ENCODE measurements around the gene ARHGEF16. TPM values are rescaled to one million over a fixed set of nuclear protein-coding genes. Genes with fewer than 3 reads are reported as not detected.

The ARHGEF16 gene
- total and polyA plus RNA-seq, 2 experiments from 2014 or later = 24.8 to 36.2 TPM

DNA sequence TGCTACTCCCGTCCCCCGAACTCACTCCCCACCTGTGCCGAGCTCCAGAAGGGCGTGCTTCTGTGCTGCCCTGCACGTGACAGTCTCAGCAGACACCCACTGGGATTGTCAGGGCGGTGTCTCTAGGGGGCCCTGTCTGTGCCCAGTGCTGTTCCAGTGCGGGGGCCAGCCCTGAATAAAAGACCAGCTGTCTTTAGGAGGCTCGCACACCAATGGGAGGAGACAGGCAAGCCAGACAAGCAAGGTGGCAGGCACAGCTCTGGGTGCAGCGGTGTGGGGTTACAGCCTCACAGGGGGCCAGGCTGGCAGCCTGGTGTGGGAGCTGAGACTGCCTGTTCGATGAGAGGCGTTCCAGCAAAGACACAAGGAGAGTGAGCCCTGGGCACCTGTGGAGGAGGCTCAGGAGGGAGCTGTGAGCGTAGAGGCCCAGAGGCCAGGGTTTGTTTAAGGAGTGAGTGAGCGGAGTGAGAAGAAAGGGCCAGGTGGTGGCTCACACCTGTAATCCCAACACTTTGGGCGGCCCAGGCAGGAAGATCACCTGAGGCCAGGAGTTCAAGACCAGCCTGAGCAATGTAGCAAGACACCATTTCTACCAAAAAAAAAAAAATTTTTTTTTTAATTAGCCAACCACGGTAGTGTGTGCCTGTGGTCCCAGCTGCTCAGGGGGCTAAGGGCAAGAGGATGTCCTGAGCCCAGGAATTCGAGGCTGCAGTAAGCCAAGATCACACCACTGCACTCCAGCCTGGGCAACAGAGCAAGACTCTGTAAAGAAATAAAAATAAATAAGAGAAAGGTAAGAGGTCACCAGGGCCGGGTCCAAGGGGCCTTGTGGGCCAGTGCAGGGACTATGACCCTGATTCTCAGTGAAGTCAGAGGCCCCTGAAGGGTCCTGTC, 48.2 kb upstream of the ARHGEF16 start:
- H3K27me3 ChIP-seq = no peaks in the 10 kb centered on the region
- H3K9me2 ChIP-seq (replicated peaks; ENCODE audit: insufficient read depth) = no peaks in the 10 kb centered on the region
- no peaks in the 10 kb centered on the region for H3K79me2 ChIP-seq
- no peak overlapping the region for H3K27ac ChIP-seq
- H3K9me3 ChIP-seq (ENCODE audit: low read depth) = no peaks in the 10 kb centered on the region
- TF ChIP-seq EZH2 (IDR thresholded peaks at IDR 0.05; ENCODE audit: borderline replicate concordance) = no peak
- no peak for TF ChIP-seq EZH2phosphoT487 (IDR thresholded peaks at IDR 0.05; ENCODE audit: low read depth, severe bottlenecking, unreplicated experiment)
- TF ChIP-seq, protein P1, sequence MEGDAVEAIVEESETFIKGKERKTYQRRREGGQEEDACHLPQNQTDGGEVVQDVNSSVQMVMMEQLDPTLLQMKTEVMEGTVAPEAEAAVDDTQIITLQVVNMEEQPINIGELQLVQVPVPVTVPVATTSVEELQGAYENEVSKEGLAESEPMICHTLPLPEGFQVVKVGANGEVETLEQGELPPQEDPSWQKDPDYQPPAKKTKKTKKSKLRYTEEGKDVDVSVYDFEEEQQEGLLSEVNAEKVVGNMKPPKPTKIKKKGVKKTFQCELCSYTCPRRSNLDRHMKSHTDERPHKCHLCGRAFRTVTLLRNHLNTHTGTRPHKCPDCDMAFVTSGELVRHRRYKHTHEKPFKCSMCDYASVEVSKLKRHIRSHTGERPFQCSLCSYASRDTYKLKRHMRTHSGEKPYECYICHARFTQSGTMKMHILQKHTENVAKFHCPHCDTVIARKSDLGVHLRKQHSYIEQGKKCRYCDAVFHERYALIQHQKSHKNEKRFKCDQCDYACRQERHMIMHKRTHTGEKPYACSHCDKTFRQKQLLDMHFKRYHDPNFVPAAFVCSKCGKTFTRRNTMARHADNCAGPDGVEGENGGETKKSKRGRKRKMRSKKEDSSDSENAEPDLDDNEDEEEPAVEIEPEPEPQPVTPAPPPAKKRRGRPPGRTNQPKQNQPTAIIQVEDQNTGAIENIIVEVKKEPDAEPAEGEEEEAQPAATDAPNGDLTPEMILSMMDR (IDR thresholded peaks at IDR 0.05; ENCODE audit: poor library complexity) = no peak
- no peak overlapping the region for H2AFZ ChIP-seq
- H3K4me2 ChIP-seq = no peak overlapping the region
- no peaks in the 10 kb centered on the region for H4K20me1 ChIP-seq (ENCODE audit: insufficient read depth, poor library complexity, severe bottlenecking)
- no peak for DNase-seq (ENCODE audit: low spot score)
- H3K36me3 ChIP-seq (replicated peaks; ENCODE audit: insufficient read depth, low read depth) = no peaks in the 10 kb centered on the region
- H3K4me3 ChIP-seq = no peak overlapping the region
- H3K4me1 ChIP-seq (ENCODE audit: insufficient read depth) = peaks cover 18% of the 10 kb centered on the region
- 93% methylated on average over 17 of the region's 17 CpGs for WGBS (ENCODE audit: low lambda C conversion rate, missing lambda C conversion rate)

DNA sequence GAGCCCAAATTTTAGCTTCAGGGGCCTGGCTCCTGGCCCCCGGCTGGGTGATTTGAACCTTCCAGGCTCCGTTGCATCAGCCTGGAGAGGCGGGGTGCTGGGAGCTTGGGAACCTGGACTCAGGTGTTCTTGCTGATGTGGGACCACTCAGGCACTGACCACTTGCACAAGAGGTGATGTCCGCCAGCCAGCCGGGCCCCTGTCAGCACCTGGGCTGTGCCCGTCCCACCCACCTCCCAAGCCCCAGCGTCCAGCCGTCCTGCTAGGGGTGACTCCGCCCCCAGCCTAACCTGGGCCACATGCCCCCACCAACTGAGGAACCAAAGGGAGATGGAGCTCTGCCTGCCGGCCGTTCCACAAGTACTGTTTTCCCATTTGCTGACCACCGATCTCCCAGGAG, 47.4 kb upstream of the ARHGEF16 start:
- no peaks in the 10 kb centered on the region for H3K9me3 ChIP-seq (ENCODE audit: low read depth)
- no peaks in the 10 kb centered on the region for H3K36me3 ChIP-seq (replicated peaks; ENCODE audit: insufficient read depth, low read depth)
- no peak overlapping the region for H2AFZ ChIP-seq
- H3K4me1 ChIP-seq (ENCODE audit: insufficient read depth) = peaks cover 15% of the 10 kb centered on the region
- DNase-seq (ENCODE audit: low spot score) = no peak
- H3K27me3 ChIP-seq = no peaks in the 10 kb centered on the region
- no peak overlapping the region for H3K4me3 ChIP-seq
- TF ChIP-seq, protein P1 (IDR thresholded peaks at IDR 0.05; ENCODE audit: poor library complexity) = no peak
- TF ChIP-seq EZH2 (IDR thresholded peaks at IDR 0.05; ENCODE audit: borderline replicate concordance) (no peak), EZH2phosphoT487 (IDR thresholded peaks at IDR 0.05; ENCODE audit: low read depth, severe bottlenecking, unreplicated experiment) (no peak)
- no peak overlapping the region for H3K4me2 ChIP-seq
- no peaks in the 10 kb centered on the region for H3K9me2 ChIP-seq (replicated peaks; ENCODE audit: insufficient read depth)
- no peaks in the 10 kb centered on the region for H3K79me2 ChIP-seq
- no peak overlapping the region for H3K27ac ChIP-seq
- 92% methylated on average over 9 of the region's 12 CpGs for WGBS (ENCODE audit: low lambda C conversion rate, missing lambda C conversion rate)
- no peaks in the 10 kb centered on the region for H4K20me1 ChIP-seq (ENCODE audit: insufficient read depth, poor library complexity, severe bottlenecking)

DNA sequence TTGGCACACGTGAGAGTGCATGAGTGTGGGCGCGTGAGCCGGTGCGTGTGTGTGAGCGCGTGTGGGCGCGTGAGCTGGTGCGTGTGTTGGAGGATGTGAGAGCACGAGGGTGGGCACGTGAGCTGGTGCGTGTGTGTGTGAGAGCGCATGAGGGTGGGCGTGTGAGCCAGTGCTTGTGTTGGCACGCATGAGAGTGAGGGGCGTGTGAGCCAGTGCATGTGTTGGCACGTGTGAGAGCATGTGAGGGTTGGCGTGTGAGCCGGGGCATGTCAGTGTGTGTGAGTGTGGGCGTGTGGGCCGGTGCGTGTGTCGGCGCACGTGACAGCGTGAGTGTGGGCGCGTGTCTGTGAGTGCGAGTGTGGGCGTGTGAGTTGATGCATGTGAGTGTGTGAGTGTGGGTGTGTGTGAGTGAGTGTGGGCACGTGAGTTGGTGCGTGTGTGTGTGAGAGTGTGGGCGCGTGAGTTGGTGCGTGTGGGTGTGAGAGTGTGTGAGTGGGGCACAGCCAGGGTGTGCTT, 45.7 kb upstream of the ARHGEF16 start:
- Histone ChIP-seq H3K36me3 (replicated peaks; ENCODE audit: insufficient read depth, low read depth) (no peaks in the 10 kb centered on the region), H3K9me2 (replicated peaks; ENCODE audit: insufficient read depth) (no peaks in the 10 kb centered on the region), H3K9me3 (ENCODE audit: low read depth) (no peaks in the 10 kb centered on the region), H3K4me1 (ENCODE audit: insufficient read depth) (no peaks in the 10 kb centered on the region), H3K79me2 (no peaks in the 10 kb centered on the region), H3K4me2 (no peak overlapping the region), H4K20me1 (ENCODE audit: insufficient read depth, poor library complexity, severe bottlenecking) (no peaks in the 10 kb centered on the region), H3K4me3 (no peak overlapping the region), H2AFZ (no peak overlapping the region), H3K27me3 (no peaks in the 10 kb centered on the region), H3K27ac (no peak overlapping the region)
- WGBS (ENCODE audit: low lambda C conversion rate, missing lambda C conversion rate) = 95% methylated on average over 31 of the region's 36 CpGs
- no peak for DNase-seq (ENCODE audit: low spot score)
- TF ChIP-seq, protein P1 (IDR thresholded peaks at IDR 0.05; ENCODE audit: poor library complexity) = no peak
- TF ChIP-seq EZH2 (IDR thresholded peaks at IDR 0.05; ENCODE audit: borderline replicate concordance) (no peak), EZH2phosphoT487 (IDR thresholded peaks at IDR 0.05; ENCODE audit: low read depth, severe bottlenecking, unreplicated experiment) (no peak)
